Gastrocnemius medialis (tissue), 4 donors: ENCODE results near the gene ITGAV.

Source experiments
- POLR2A ChIP-seq, 2 donors: fragments of 450-650 bp; IDR thresholded peaks; one replicate each; pipeline ENCODE4 v1.6.1; 2017; ENCODE audit warnings: antibody characterized with exemption in 2 of 2, mild to moderate bottlenecking in 2 of 2, moderate library complexity in 2 of 2
- TF ChIP-seq, protein P1 (sequence below), 5 experiments: fragments of 450-650 bp in 3 of 5; fragments of 200-600 bp in 2 of 5; sonication (generic) in 2 of 5; IDR thresholded peaks in 4 of 5; conservative IDR thresholded peaks in 1 of 5; 1 replicate in 4 of 5; 2 replicates in 1 of 5; pipeline ENCODE4 v1.5.1; 2016 to 2019; ENCODE audit warnings: antibody characterized with exemption in 5 of 5, mild to moderate bottlenecking in 3 of 5, moderate library complexity in 3 of 5

DNA sequence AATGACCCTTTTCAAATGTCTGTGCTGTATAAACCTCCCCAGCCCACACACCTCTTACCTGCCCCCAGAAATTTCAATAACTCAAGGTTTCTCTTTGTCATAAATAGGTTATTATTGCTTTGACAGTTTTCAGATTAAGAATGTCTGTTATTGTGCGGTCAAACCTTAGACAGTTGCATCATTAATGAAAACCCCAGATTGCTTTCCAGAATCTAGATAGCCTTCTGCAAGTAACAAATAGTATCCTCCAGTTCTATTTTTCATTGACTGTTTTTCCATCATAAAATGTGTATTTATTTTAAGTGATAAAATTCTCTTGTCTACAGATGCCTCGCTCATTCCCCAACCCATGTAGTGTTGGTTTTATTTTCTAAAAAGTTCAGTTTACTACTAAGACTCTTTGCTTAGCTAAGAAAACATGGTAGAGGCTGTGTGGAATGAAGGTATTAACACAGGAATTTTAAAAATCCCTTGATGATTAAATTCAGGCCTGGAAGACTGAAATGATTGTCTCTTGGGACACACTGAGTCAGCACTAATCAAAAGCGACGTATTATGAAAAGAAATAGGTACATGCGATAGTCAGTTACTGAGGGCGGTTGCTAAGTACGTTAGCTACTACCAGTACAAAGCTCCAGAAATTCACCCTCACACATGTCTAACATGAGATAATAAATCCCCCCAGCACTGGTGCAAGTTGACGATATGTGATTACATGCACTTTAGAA is 38.4 kb upstream of the ITGAV start:
- TF ChIP-seq, protein P1, sequence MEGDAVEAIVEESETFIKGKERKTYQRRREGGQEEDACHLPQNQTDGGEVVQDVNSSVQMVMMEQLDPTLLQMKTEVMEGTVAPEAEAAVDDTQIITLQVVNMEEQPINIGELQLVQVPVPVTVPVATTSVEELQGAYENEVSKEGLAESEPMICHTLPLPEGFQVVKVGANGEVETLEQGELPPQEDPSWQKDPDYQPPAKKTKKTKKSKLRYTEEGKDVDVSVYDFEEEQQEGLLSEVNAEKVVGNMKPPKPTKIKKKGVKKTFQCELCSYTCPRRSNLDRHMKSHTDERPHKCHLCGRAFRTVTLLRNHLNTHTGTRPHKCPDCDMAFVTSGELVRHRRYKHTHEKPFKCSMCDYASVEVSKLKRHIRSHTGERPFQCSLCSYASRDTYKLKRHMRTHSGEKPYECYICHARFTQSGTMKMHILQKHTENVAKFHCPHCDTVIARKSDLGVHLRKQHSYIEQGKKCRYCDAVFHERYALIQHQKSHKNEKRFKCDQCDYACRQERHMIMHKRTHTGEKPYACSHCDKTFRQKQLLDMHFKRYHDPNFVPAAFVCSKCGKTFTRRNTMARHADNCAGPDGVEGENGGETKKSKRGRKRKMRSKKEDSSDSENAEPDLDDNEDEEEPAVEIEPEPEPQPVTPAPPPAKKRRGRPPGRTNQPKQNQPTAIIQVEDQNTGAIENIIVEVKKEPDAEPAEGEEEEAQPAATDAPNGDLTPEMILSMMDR (IDR thresholded peaks at IDR 0.05 in 4 of 5, conservative IDR thresholded peaks at IDR 0.05 in 1 of 5), result no peak
- TF ChIP-seq POLR2A (IDR thresholded peaks at IDR 0.05), result no peak
